GM12873 (cell line): ENCODE measurements around the gene CDC45.

ENCODE experiments used
- TF ChIP-seq, protein P1 (sequence below): IDR thresholded peaks from 2 replicates; pipeline ENCODE4 v1.5.1; 2012; ENCODE audit warnings: low read depth, mild to moderate bottlenecking, moderate library complexity, low read length, control low read depth; ENCODE audit not compliant: insufficient read depth; ENCODE audit errors: missing control alignments

Gene CDC45

DNA sequence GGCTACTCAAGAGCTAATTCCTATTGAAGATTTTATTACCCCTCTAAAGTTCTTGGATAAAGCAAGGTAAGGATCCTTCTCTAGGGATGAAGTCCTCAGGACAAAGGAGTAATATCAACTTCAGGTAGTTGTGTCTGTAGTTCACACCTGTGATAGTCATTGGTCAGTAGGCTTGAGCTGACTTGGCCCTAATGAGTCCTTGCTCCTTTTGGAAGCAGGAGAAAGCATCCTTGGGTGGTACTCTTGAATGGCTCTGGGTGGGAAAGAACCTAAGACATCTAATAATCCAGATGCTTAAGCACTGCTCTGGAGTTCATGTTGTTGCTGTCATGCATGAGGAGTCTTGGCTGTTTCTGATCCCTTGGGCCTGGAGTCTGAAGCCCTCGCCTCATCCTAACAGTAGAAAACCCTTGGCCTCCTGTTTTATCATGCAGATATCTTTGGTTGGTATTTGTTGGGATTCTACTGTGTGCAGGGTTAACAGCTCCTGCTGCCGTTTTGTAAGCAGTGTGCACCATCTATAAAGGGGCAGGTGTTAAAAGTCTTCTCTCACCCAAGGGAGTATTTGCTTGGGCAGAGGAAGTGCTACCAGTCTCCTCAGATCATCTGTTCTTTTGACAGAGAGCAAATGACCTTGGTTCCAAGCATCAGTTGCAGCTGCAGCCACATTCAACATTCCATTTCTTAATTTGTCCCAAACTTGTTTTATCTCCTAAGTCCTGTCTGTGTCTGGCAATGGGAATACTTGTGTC is 44.7 kb upstream of the CDC45 start:
- TF ChIP-seq, protein P1, sequence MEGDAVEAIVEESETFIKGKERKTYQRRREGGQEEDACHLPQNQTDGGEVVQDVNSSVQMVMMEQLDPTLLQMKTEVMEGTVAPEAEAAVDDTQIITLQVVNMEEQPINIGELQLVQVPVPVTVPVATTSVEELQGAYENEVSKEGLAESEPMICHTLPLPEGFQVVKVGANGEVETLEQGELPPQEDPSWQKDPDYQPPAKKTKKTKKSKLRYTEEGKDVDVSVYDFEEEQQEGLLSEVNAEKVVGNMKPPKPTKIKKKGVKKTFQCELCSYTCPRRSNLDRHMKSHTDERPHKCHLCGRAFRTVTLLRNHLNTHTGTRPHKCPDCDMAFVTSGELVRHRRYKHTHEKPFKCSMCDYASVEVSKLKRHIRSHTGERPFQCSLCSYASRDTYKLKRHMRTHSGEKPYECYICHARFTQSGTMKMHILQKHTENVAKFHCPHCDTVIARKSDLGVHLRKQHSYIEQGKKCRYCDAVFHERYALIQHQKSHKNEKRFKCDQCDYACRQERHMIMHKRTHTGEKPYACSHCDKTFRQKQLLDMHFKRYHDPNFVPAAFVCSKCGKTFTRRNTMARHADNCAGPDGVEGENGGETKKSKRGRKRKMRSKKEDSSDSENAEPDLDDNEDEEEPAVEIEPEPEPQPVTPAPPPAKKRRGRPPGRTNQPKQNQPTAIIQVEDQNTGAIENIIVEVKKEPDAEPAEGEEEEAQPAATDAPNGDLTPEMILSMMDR = no peak

DNA sequence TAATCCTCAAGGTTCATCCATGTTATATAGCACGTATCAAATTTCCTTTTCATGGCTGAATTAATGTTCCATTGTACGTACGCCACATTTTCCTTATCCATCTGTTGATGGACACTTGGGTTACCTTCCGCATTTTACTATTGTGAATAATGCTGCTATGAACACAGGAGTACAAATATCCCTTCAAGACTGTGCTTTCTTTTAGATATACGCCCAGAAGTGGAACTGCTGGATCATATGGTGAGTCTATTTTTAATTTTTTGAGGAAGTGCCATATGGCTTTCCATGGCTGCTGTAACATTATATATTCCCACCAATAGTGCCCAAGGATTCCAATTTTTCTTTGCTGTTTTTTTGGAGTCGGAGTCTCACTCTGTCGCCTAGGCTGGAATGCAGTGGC is 41.4 kb upstream of the CDC45 start:
- TF ChIP-seq, protein P1 = no peak

DNA sequence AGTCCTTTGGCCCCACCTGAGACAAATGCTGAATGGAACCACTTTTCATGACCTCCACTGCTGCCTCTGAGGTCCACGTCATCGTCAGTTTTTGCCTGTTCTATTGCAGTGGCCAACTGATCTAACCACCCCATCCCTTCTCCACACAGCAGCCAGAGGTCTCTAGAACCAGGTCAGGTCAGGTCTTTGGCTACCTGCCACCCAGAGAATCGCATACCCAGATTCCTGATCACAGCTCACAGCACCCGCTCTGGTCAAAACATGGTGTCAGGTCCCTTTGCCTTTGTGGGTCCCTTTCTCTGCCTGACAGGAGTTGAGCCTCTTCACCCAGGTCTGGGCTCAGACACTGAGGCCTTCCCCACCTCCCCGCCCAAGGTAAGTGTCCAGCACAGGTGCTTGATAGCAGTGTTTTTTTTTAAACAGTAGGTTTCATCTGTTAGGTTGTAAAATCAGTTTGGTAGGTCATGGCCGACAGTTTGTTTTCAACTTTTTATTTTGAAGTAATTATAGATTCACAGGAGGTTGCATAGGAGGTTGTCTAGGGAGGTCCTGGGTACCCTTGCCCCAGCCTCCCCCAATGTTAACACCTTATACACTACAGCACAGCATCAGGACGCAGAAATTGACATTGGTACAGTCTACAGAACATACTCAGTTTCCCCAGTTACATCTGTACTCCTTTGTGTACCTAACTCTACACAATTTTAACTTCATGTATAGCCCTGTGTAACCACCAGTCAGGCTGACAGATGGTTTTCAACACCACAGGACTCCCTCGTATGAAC is 39.1 kb upstream of the CDC45 start:
- TF ChIP-seq, protein P1 = no peak

DNA sequence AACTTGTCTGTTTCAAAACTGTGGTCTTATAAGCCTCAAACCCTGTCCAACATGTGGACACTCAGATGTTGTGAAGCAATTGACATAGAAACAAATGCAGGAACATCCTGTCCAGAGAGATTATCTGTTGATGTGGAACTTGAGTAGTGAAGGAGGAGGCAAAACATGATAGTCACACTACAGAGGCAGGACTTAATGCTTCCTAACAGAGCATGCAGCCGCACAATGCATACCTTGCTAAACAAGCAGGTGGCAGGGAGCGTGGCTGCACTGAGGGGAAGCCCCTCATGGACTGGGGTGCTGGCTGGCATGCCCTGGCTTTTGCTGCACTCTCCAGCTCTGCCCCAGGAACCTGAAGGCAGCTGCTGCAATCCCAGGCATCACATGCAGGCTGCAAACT is 37.6 kb upstream of the CDC45 start:
- TF ChIP-seq, protein P1 = no peak

DNA sequence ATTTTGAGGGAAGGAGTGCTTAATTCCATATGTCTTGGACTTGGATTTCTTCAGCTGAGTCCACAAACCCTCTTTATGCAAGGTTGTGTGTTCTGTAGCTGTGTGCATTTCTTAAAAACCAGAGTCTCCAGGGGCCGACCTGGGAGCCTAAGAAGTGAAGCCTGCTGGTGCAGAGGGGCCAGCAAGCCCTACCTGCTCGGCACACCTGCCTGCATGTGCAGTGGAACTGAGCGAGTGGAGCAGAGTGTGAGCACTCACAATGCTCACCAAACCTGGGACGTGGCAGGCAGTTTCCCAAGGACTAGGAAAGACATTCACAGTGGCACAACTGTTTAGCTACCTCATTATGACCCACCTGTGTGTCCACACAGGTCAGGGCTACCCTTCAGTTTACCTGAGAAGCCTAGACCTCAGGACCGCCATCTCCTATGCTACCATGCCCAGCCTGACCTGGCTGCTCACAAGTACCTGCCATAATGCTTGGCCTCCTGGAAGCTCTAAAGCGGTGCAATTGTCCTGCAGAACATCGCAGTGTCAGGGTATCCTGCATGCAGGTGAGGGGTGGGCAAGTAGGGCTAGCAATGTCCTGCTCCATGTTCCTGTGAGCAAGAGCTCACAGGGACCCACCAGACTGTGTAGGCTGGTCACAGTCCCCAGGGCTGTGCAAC is 36.0 kb upstream of the CDC45 start:
- TF ChIP-seq, protein P1 = no peak

DNA sequence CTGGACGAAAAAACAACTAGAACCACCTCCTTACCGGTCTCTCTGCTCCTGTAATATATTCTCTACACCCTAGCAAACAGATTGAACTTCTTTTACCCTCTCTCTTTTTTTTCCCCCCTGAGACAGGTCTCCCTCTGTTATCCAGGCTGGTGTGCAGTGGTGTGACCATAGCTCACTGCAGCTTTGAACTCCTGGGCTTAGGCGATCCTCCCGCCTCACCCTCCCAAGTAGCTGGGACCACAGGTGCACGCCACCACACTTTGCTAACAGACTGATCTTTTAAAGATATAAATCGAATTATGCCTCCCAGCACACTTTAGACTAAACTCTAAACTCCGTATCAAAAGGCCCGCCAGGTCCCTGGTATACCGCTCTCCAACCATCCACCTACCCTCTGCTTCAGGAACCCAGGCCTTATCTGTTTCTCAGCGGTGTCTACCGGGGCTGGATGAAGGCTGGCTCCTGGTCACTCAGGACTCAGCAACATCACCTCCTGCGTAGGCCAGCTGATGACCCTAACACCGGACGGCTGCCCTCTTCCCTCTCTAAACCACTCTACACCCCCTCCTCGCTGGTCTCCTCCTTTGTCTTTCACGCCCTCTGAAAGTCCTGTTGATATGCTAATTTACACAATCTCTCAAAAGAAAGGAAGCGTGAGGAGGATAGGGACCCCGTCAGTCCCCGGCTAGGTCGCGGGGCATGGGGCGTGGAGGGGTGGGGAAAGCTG is 33.0 kb upstream of the CDC45 start:
- TF ChIP-seq, protein P1 = no peak
